WTC11 (cell line): Measurements from ENCODE around the gene TCEA2. TPM values are rescaled to one million over a fixed set of nuclear protein-coding genes. Genes with fewer than 3 reads are reported as not detected.

Experiments
- ATAC-seq: fragments of 200-7000 bp; cut with Tn5 transposase; 2 replicates; pipeline ENCODE4 v1.10.0; 2021; ENCODE audit warnings: mild to moderate bottlenecking, moderate library complexity
- CTCF ChIA-PET: fragments of 300-600 bp; sonication (Branson Sonifier 250); formaldehyde crosslinking; loops from one replicate; lab custom pipeline; 2021; ENCODE audit warnings: antibody characterized with exemption; lab: Charles Lee
- POLR2A ChIA-PET: fragments of 350-600 bp; sonication (Branson Sonifier 250); formaldehyde crosslinking; loops from one replicate; lab custom pipeline; 2021; ENCODE audit warnings: antibody characterized with exemption; lab: Charles Lee
- DNase-seq: peaks from one replicate; pipeline ENCODE4 v3.0.0; 2021; ENCODE audit warnings: low spot score
- H3K27ac Mint-ChIP-seq: 2 replicates; pipeline ENCODE4 v1.8.0; 2021; ENCODE audit warnings: mixed read lengths
- H3K27me3 Mint-ChIP-seq: 2 replicates; pipeline ENCODE4 v1.8.0; 2021; ENCODE audit warnings: low read depth, mild to moderate bottlenecking, moderate library complexity, mixed read lengths
- H3K36me3 Mint-ChIP-seq: 2 replicates; pipeline ENCODE4 v1.8.0; 2021; ENCODE audit warnings: mixed read lengths
- H3K4me1 Mint-ChIP-seq: 2 replicates; pipeline ENCODE4 v1.8.0; 2022; ENCODE audit warnings: mixed read lengths
- H3K4me3 Mint-ChIP-seq: 2 replicates; pipeline ENCODE4 v1.8.0; 2021; ENCODE audit warnings: mild to moderate bottlenecking, moderate library complexity, mixed read lengths
- H3K9me3 Mint-ChIP-seq: 2 replicates; pipeline ENCODE4 v1.8.0; 2021; ENCODE audit warnings: mixed read lengths
- ATF3 ChIP-seq: sonication (generic); formaldehyde crosslinking; conservative IDR thresholded peaks from 2 replicates; pipeline ENCODE4 v1.8.1; 2022; ENCODE audit warnings: mild to moderate bottlenecking, missing genetic modification reagents
- E2F4 ChIP-seq: sonication (generic); formaldehyde crosslinking; IDR thresholded peaks from 2 replicates; pipeline ENCODE4 v1.8.1; 2022; ENCODE audit warnings: low read depth, mild to moderate bottlenecking, moderate library complexity, missing genetic modification reagents, borderline replicate concordance
- ELF4 ChIP-seq: sonication (generic); formaldehyde crosslinking; IDR thresholded peaks from 2 replicates; pipeline ENCODE4 v1.8.1; 2022; ENCODE audit warnings: low read depth, mild to moderate bottlenecking, moderate library complexity, missing genetic modification reagents
- GABPB1 ChIP-seq: sonication (generic); formaldehyde crosslinking; IDR thresholded peaks from 2 replicates; pipeline ENCODE4 v1.8.1; 2023; ENCODE audit warnings: mild to moderate bottlenecking, missing genetic modification reagents
- IRF2 ChIP-seq: sonication (generic); formaldehyde crosslinking; IDR thresholded peaks from 2 replicates; pipeline ENCODE4 v1.8.0; 2022; ENCODE audit warnings: low read depth, missing genetic modification reagents, borderline replicate concordance
- MAX ChIP-seq: sonication (generic); formaldehyde crosslinking; IDR thresholded peaks from 2 replicates; pipeline ENCODE4 v1.8.0; 2022; ENCODE audit warnings: mild to moderate bottlenecking, missing genetic modification reagents
- NR1H2 ChIP-seq: sonication (generic); formaldehyde crosslinking; IDR thresholded peaks from 2 replicates; pipeline ENCODE4 v1.9.0; 2021; ENCODE audit warnings: mild to moderate bottlenecking, moderate library complexity, missing genetic modification reagents
- RORB ChIP-seq: fragments of 250-450 bp; sonication (Bioruptor Pico); IDR thresholded peaks from 2 replicates; pipeline ENCODE4 v1.9.0; 2021; ENCODE audit warnings: mild to moderate bottlenecking
- SMAD3 ChIP-seq: sonication (generic); formaldehyde crosslinking; IDR thresholded peaks from 2 replicates; pipeline ENCODE4 v1.8.0; 2022; ENCODE audit warnings: missing genetic modification reagents, mild to moderate bottlenecking, borderline replicate concordance
- SMAD4 ChIP-seq: sonication (generic); formaldehyde crosslinking; IDR thresholded peaks from 2 replicates; pipeline ENCODE4 v1.8.0; 2022; ENCODE audit warnings: mild to moderate bottlenecking, missing genetic modification reagents
- ZBTB21 ChIP-seq: sonication (generic); formaldehyde crosslinking; IDR thresholded peaks from 2 replicates; pipeline ENCODE4 v1.8.1; 2023; ENCODE audit warnings: mild to moderate bottlenecking, missing genetic modification reagents, borderline replicate concordance
- ZNF317 ChIP-seq: sonication (generic); formaldehyde crosslinking; IDR thresholded peaks from 2 replicates; pipeline ENCODE4 v1.8.1; 2023; ENCODE audit warnings: low read depth, mild to moderate bottlenecking, moderate library complexity, missing genetic modification reagents, borderline replicate concordance
- ZNF416 ChIP-seq: fragments of 250-450 bp; sonication (Bioruptor Pico); IDR thresholded peaks from 2 replicates; pipeline ENCODE4 v1.9.0; 2021; ENCODE audit warnings: mild to moderate bottlenecking, inconsistent platforms
- ZNF532 ChIP-seq: fragments of 250-450 bp; sonication (Bioruptor Pico); IDR thresholded peaks from 2 replicates; pipeline ENCODE4 v1.9.0; 2021; ENCODE audit warnings: mild to moderate bottlenecking, borderline replicate concordance
- total RNA-seq: library from RNA; stranded (reverse); gene quantifications from 3 replicates; pipeline ENCODE4 v1.2.3, GENCODE V29; 2021
- TF ChIP-seq, protein P1 (sequence below): sonication (generic); formaldehyde crosslinking; IDR thresholded peaks from 2 replicates; pipeline ENCODE4 v1.8.1; 2023; ENCODE audit warnings: mild to moderate bottlenecking, moderate library complexity, missing genetic modification reagents
- TF ChIP-seq, protein P2 (sequence below): sonication (generic); formaldehyde crosslinking; IDR thresholded peaks from 2 replicates; pipeline ENCODE4 v1.8.1; 2023; ENCODE audit warnings: mild to moderate bottlenecking, missing genetic modification reagents, moderate library complexity

The TCEA2 gene
- total RNA-seq, 1 experiment from 2014 or later, result 55.8 TPM

GRCh38 chr20:64074184-64074789, 11.3 kb downstream of the TCEA2 start:
- Mint-ChIP-seq H3K9me3 (no peaks in the 10 kb centered on the region), H3K4me1 (peaks cover 9% of the 10 kb centered on the region), H3K36me3 (no peaks in the 10 kb centered on the region), H3K27me3 (no peaks in the 10 kb centered on the region; the same call in 1 of the 2 replicates), H3K4me3 (no peak overlapping the region), H3K27ac (no peak overlapping the region)
- no peak for TF ChIP-seq E2F4 (CRISPR knock-in tag)
- TF ChIP-seq, protein P1, sequence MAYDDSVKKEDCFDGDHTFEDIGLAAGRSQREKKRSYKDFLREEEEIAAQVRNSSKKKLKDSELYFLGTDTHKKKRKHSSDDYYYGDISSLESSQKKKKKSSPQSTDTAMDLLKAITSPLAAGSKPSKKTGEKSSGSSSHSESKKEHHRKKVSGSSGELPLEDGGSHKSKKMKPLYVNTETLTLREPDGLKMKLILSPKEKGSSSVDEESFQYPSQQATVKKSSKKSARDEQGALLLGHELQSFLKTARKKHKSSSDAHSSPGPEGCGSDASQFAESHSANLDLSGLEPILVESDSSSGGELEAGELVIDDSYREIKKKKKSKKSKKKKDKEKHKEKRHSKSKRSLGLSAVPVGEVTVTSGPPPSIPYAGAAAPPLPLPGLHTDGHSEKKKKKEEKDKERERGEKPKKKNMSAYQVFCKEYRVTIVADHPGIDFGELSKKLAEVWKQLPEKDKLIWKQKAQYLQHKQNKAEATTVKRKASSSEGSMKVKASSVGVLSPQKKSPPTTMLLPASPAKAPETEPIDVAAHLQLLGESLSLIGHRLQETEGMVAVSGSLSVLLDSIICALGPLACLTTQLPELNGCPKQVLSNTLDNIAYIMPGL, result no peak
- TF ChIP-seq ATF3 (CRISPR knock-in tag), result no peak
- TF ChIP-seq ZNF532 (CRISPR knock-in tag), result no peak
- no peak for TF ChIP-seq MAX (CRISPR knock-in tag)
- no peak for TF ChIP-seq ZNF317
- no peak for TF ChIP-seq ZNF416 (CRISPR knock-in tag)
- TF ChIP-seq IRF2, result no peak
- TF ChIP-seq SMAD4 (CRISPR knock-in tag), result no peak
- TF ChIP-seq NR1H2 (CRISPR knock-in tag), result no peak
- no peak for TF ChIP-seq RORB (CRISPR knock-in tag)
- DNase-seq, result no peak
- no peak for ATAC-seq
- ChIA-PET CTCF (interaction anchor here (0.9 to 1.2 kb wide), 2 partner anchors 28 to 46 kb away, joined by 3 to 4 read pairs; no protein-coding TSS in a partner anchor), POLR2A (no interaction called here)

DNA sequence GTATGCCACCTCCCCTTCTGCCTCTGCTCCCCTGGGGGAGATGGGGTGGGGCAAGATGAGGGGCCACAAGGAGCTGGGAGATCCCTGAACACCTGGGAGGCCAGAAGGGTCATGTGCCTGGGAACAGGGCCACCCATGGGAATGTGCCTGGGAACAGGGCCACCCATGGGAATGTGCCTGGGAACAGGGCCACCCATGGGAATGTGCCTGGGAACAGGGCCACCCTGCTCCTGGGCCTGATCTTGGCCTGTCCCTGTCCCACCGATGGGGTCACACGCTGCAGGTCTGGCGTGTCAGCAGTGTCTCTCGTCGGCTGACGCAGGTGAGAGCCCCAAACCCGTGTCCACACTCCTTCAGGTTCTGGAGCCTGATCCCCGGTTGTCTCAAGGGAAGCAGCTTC, 12.0 kb downstream of the TCEA2 start:
- no peaks in the 10 kb centered on the region for H3K9me3 Mint-ChIP-seq
- no peaks in the 10 kb centered on the region for H3K36me3 Mint-ChIP-seq
- H3K4me1 Mint-ChIP-seq, result peaks cover 9% of the 10 kb centered on the region
- ATAC-seq (no peak), DNase-seq (no peak)
- H3K4me3 Mint-ChIP-seq, result no peak overlapping the region
- no peak overlapping the region for H3K27ac Mint-ChIP-seq
- POLR2A ChIA-PET, result no interaction called here
- CTCF ChIA-PET, result interaction anchor here (0.7 to 0.9 kb wide), 2 partner anchors 9 to 45 kb away, joined by 3 read pairs; no protein-coding TSS in a partner anchor
- H3K27me3 Mint-ChIP-seq, result no peaks in the 10 kb centered on the region; the same call in 1 of the 2 replicates
- TF ChIP-seq SMAD3 (CRISPR knock-in tag), result no peak
- no peak for TF ChIP-seq GABPB1 (CRISPR knock-in tag)
- TF ChIP-seq MAX (CRISPR knock-in tag), result no peak
- TF ChIP-seq ELF4 (CRISPR knock-in tag), result no peak
- no peak for TF ChIP-seq ZBTB21 (CRISPR knock-in tag)
- TF ChIP-seq, protein P2, sequence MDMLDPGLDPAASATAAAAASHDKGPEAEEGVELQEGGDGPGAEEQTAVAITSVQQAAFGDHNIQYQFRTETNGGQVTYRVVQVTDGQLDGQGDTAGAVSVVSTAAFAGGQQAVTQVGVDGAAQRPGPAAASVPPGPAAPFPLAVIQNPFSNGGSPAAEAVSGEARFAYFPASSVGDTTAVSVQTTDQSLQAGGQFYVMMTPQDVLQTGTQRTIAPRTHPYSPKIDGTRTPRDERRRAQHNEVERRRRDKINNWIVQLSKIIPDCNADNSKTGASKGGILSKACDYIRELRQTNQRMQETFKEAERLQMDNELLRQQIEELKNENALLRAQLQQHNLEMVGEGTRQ (CRISPR knock-in tag), result no peak
